Astrocyte (in vitro differentiated cells and primary cell): ENCODE measurements around the gene PALM3.

Experiments
- EZH2 ChIP-seq: IDR thresholded peaks from 2 replicates; pipeline ENCODE4 v1.6.1; 2012; ENCODE audit warnings: mild to moderate bottlenecking, low read length, inconsistent platforms; ENCODE audit not compliant: insufficient read depth
- TF ChIP-seq, protein P1 (sequence below): IDR thresholded peaks from 2 replicates; pipeline ENCODE4 v1.5.1; 2011; ENCODE audit warnings: low read depth, mild to moderate bottlenecking, inconsistent platforms, low read length, moderate library complexity; ENCODE audit not compliant: insufficient read depth

DNA sequence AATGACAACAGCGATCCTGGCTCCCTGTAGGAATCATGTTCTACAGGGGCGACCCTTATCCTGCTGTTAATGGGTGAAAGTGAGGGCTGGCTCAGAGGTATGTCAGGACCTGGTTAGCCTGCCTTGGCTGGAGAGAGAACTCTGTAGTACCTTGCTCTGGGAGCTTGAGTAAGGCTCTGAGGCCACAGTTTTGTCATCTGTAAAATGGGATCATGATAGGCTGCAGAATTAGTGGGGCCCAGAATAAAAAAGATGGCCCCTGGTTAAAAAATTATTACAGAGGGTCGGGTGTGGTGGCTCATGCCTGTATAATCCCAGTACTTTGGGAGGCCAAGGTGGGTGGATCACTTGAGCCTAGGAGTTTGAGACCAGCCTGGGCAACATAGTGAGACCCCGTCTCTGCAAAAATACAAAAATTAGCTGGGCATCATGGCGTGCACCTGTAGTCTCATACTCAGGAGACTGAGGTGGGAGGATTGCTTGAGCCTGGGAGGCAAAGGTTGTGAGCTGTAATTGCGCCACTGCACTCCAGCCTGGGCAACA is 39.2 kb upstream of the PALM3 start:
- TF ChIP-seq, protein P1, sequence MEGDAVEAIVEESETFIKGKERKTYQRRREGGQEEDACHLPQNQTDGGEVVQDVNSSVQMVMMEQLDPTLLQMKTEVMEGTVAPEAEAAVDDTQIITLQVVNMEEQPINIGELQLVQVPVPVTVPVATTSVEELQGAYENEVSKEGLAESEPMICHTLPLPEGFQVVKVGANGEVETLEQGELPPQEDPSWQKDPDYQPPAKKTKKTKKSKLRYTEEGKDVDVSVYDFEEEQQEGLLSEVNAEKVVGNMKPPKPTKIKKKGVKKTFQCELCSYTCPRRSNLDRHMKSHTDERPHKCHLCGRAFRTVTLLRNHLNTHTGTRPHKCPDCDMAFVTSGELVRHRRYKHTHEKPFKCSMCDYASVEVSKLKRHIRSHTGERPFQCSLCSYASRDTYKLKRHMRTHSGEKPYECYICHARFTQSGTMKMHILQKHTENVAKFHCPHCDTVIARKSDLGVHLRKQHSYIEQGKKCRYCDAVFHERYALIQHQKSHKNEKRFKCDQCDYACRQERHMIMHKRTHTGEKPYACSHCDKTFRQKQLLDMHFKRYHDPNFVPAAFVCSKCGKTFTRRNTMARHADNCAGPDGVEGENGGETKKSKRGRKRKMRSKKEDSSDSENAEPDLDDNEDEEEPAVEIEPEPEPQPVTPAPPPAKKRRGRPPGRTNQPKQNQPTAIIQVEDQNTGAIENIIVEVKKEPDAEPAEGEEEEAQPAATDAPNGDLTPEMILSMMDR: no peak
- TF ChIP-seq EZH2: no peak
